Measurements from ENCODE around the gene PRSS53.

The PRSS53 gene

DNA sequence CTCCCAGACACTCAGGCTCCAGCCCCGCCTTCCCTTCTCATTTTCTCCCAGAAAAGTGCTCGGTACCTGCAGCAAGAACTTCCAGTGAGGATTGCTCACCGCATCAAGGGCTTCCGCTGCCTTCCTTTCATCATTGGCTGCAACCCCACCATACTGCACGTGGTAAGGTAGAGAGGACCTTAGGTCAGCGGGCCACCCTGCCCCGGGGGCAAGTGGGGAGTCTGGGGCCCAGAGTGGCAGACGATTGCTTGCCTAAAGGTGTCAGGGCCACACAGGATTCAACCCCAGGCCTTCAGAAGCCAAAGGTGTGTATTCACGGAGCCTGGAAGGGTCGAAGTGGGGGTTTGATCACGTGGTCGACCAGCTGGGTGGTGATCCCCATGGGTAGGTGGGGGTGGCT is 20.9 kb upstream of the PRSS53 start:
- H3K36me3 ChIP-seq (replicated peaks; ENCODE audit: insufficient read depth, low read length) = no peaks in the 10 kb centered on the region
- TF ChIP-seq EZH2phosphoT487 (IDR thresholded peaks at IDR 0.05; ENCODE audit: low read length) = no peak
- TF ChIP-seq, protein P1, sequence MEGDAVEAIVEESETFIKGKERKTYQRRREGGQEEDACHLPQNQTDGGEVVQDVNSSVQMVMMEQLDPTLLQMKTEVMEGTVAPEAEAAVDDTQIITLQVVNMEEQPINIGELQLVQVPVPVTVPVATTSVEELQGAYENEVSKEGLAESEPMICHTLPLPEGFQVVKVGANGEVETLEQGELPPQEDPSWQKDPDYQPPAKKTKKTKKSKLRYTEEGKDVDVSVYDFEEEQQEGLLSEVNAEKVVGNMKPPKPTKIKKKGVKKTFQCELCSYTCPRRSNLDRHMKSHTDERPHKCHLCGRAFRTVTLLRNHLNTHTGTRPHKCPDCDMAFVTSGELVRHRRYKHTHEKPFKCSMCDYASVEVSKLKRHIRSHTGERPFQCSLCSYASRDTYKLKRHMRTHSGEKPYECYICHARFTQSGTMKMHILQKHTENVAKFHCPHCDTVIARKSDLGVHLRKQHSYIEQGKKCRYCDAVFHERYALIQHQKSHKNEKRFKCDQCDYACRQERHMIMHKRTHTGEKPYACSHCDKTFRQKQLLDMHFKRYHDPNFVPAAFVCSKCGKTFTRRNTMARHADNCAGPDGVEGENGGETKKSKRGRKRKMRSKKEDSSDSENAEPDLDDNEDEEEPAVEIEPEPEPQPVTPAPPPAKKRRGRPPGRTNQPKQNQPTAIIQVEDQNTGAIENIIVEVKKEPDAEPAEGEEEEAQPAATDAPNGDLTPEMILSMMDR (IDR thresholded peaks at IDR 0.05; ENCODE audit: low read length) = no peak
- no peak for TF ChIP-seq EZH2 (optimal IDR thresholded peaks at IDR 0.05; ENCODE audit: low read depth, low read length)
- no peak overlapping the region for H3K4me3 ChIP-seq (ENCODE audit: low read length)
- peaks cover 17% of the 10 kb centered on the region for H3F3A ChIP-seq (ENCODE audit: insufficient read depth, low read length)
- H4K20me1 ChIP-seq (ENCODE audit: insufficient read depth, low read length) = no peaks in the 10 kb centered on the region
- no peak overlapping the region for H3K27ac ChIP-seq (ENCODE audit: low read length)
- peaks cover 19% of the 10 kb centered on the region for H3K79me2 ChIP-seq (ENCODE audit: low read length)
- no peak overlapping the region for H2AFZ ChIP-seq (ENCODE audit: low read length)
- no peak for DNase-seq
- H3K9me2 ChIP-seq (replicated peaks; ENCODE audit: insufficient read depth, low read length) = no peaks in the 10 kb centered on the region
- H3K4me1 ChIP-seq (ENCODE audit: low read length) = 0 out of 2 replicates have a peak, but pooled peaks cover 11% of the 10 kb centered on the region
- H3K27me3 ChIP-seq (replicated peaks; ENCODE audit: insufficient read depth, low read length) = no peaks in the 10 kb centered on the region
- no peak overlapping the region for H3K4me2 ChIP-seq (ENCODE audit: low read depth, low read length)
- H3K9me3 ChIP-seq (replicated peaks; ENCODE audit: insufficient read depth, low read length) = no peaks in the 10 kb centered on the region
- H3K9ac ChIP-seq (ENCODE audit: low read length) = no peak overlapping the region

DNA sequence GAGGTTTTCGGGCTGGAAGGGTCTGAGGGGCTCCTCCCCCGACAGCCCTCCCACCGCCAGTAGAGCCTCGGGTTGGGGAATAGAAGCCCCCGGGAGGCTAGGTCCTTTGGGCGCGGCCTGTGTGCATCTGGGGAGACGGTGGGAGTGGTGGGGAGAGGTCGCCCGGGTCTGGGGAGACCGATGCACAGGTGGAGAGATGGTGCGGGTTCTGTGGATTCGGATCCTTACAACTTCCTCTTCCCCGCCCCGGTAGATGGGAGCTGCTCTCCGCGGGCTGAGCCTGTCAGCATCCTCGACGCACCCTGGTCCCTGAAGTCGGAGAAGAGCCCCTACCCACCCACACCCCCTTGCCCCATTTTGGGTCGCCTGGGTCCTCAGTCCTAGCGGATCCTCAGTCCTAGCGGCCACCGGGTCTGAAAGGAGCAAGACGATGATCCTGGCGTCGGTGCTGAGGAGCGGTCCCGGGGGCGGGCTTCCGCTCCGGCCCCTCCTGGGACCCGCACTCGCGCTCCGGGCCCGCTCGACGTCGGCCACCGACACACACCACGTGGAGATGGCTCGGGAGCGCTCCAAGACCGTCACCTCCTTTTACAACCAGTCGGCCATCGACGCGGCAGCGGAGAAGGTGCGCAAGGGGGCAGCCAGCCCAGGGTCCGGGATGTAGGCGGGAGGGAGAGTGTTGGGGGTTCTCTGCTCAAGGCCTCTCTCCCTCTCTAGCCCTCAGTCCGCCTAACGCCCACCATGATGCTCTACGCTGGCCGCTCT is 20.2 kb upstream of the PRSS53 start:
- peak overlapping the region; percentile 98 for H3K4me3 ChIP-seq (ENCODE audit: low read length)
- no peak for TF ChIP-seq EZH2 (optimal IDR thresholded peaks at IDR 0.05; ENCODE audit: low read depth, low read length)
- TF ChIP-seq, protein P1 (IDR thresholded peaks at IDR 0.05; ENCODE audit: low read length) = no peak
- TF ChIP-seq EZH2phosphoT487 (IDR thresholded peaks at IDR 0.05; ENCODE audit: low read length) = no peak
- H3K9ac ChIP-seq (ENCODE audit: low read length) = peak overlapping the region; percentile 97
- no peaks in the 10 kb centered on the region for H3K9me3 ChIP-seq (replicated peaks; ENCODE audit: insufficient read depth, low read length)
- no peaks in the 10 kb centered on the region for H3K27me3 ChIP-seq (replicated peaks; ENCODE audit: insufficient read depth, low read length)
- H3K4me1 ChIP-seq (ENCODE audit: low read length) = 0 out of 2 replicates have a peak, but pooled peaks cover 11% of the 10 kb centered on the region
- no peaks in the 10 kb centered on the region for H3K9me2 ChIP-seq (replicated peaks; ENCODE audit: insufficient read depth, low read length)
- H4K20me1 ChIP-seq (ENCODE audit: insufficient read depth, low read length) = no peaks in the 10 kb centered on the region
- no peaks in the 10 kb centered on the region for H3K36me3 ChIP-seq (replicated peaks; ENCODE audit: insufficient read depth, low read length)
- H3F3A ChIP-seq (ENCODE audit: insufficient read depth, low read length) = peaks cover 17% of the 10 kb centered on the region
- H2AFZ ChIP-seq (ENCODE audit: low read length) = peak overlapping the region; percentile 84
- peaks cover 19% of the 10 kb centered on the region for H3K79me2 ChIP-seq (ENCODE audit: low read length)
- peak overlapping the region; percentile 97 for H3K4me2 ChIP-seq (ENCODE audit: low read depth, low read length)
- no peak overlapping the region for H3K27ac ChIP-seq (ENCODE audit: low read length)
- DNase-seq = no peak

DNA sequence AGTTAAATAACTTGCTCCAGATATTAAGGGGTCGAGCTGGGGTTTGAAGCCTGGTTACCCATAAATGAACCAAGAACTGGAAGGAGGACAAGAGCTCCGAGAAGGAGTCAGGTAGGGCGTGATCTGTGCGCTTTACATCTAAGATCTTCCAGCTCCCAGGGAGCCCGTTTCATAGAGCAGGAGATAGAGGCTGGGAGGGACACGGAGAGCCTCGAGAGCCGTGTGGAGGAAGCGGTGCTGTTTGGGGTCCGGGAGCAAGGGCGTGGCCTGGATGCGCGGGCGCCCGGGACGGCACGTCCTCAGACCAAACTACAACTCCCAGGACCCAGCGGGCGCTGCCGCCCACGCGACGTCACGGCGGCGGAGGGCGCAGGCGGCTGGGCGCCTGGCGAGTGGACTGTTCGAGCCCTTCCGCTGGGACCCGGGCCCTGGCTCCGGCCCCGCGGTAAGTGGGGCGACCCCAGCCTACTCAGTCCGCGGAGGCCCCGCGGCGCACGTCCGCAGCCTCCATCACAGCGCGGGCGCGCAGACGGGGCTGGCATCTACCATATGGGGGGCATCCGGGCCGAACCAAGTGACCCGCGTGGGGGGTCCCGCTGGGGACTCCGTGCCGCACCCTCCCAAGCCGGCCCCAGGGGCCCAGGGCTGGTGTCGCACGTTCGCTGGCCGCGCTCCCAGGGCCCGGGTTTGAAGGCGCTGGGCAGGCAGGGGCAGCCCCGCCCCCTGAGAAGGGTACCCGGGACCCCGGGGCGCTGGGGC is 19.5 kb upstream of the PRSS53 start, which contains the start of gene BCKDK:
BCKDK (plus strand) TSS at position 352 of the 759 bp plus-strand sequence. CDS start 838 bp downstream, outside the sequence.
- TF ChIP-seq, protein P1 (IDR thresholded peaks at IDR 0.05; ENCODE audit: low read length) = no peak
- TF ChIP-seq EZH2 (optimal IDR thresholded peaks at IDR 0.05; ENCODE audit: low read depth, low read length) (no peak), EZH2phosphoT487 (IDR thresholded peaks at IDR 0.05; ENCODE audit: low read length) (no peak)
- no peaks in the 10 kb centered on the region for H3K27me3 ChIP-seq (replicated peaks; ENCODE audit: insufficient read depth, low read length)
- H3K4me3 ChIP-seq (ENCODE audit: low read length) = peak within 1 kb of the TSS; percentile 98
- H4K20me1 ChIP-seq (ENCODE audit: insufficient read depth, low read length) = no peaks in the 10 kb centered on the region
- H3K9me3 ChIP-seq (replicated peaks; ENCODE audit: insufficient read depth, low read length) = no peaks in the 10 kb centered on the region
- H3K4me2 ChIP-seq (ENCODE audit: low read depth, low read length) = peak within 1 kb of the TSS; percentile 97
- no peaks in the 10 kb centered on the region for H3K9me2 ChIP-seq (replicated peaks; ENCODE audit: insufficient read depth, low read length)
- H3K79me2 ChIP-seq (ENCODE audit: low read length) = peaks cover 19% of the 10 kb centered on the region
- 0 out of 2 replicates have a peak, but pooled peaks cover 11% of the 10 kb centered on the region for H3K4me1 ChIP-seq (ENCODE audit: low read length)
- H3K27ac ChIP-seq (ENCODE audit: low read length) = peak within 1 kb of the TSS; percentile 76
- H3K9ac ChIP-seq (ENCODE audit: low read length) = peak within 1 kb of the TSS; percentile 97
- H2AFZ ChIP-seq (ENCODE audit: low read length) = peak within 1 kb of the TSS; percentile 84
- H3F3A ChIP-seq (ENCODE audit: insufficient read depth, low read length) = peaks cover 17% of the 10 kb centered on the region
- H3K36me3 ChIP-seq (replicated peaks; ENCODE audit: insufficient read depth, low read length) = no peaks in the 10 kb centered on the region
- DNase-seq = peak; percentile 80
